ENCODE data around the gene MTOR.

Gene MTOR

GRCh38 chr1:11151114-11151513 is 111.2 kb downstream of the MTOR start:
- no peak for DNase-seq (ENCODE audit: low read depth)
- no peak for TF ChIP-seq CTCF (IDR thresholded peaks at IDR 0.05; ENCODE audit: insufficient read depth, low read depth, low read length, missing control alignments)
- no peak overlapping the region for H3K4me3 ChIP-seq (ENCODE audit: low read depth, low read length)

GRCh38 chr1:11150326-11150725 is 112.0 kb downstream of the MTOR start:
- TF ChIP-seq CTCF (IDR thresholded peaks at IDR 0.05; ENCODE audit: insufficient read depth, low read depth, low read length, missing control alignments), result no peak
- no peak overlapping the region for H3K4me3 ChIP-seq (ENCODE audit: low read depth, low read length)
- no peak for DNase-seq (ENCODE audit: low read depth)

- no peak overlapping the region for H3K4me3 ChIP-seq (ENCODE audit: low read depth, low read length)
- TF ChIP-seq CTCF (IDR thresholded peaks at IDR 0.05; ENCODE audit: insufficient read depth, low read depth, low read length, missing control alignments), result no peak
- DNase-seq (ENCODE audit: low read depth), result no peak
These were observed 115.1 kb downstream of the MTOR start for GRCh38 chr1:11147197-11147770.

- no peak overlapping the region for H3K4me3 ChIP-seq (ENCODE audit: low read depth, low read length)
- no peak for DNase-seq (ENCODE audit: low read depth)
- no peak for TF ChIP-seq CTCF (IDR thresholded peaks at IDR 0.05; ENCODE audit: insufficient read depth, low read depth, low read length, missing control alignments)
These were observed 116.6 kb downstream of the MTOR start for GRCh38 chr1:11145741-11146140.

- no peak overlapping the region for H3K4me3 ChIP-seq (ENCODE audit: low read depth, low read length)
- no peak for TF ChIP-seq CTCF (IDR thresholded peaks at IDR 0.05; ENCODE audit: insufficient read depth, low read depth, low read length, missing control alignments)
- no peak for DNase-seq (ENCODE audit: low read depth)
These were observed 117.6 kb downstream of the MTOR start for GRCh38 chr1:11144570-11145256.

GRCh38 chr1:11143907-11144306 is 118.4 kb downstream of the MTOR start:
- DNase-seq (ENCODE audit: low read depth), result no peak
- no peak for TF ChIP-seq CTCF (IDR thresholded peaks at IDR 0.05; ENCODE audit: insufficient read depth, low read depth, low read length, missing control alignments)
- no peak overlapping the region for H3K4me3 ChIP-seq (ENCODE audit: low read depth, low read length)

- no peak for TF ChIP-seq CTCF (IDR thresholded peaks at IDR 0.05; ENCODE audit: insufficient read depth, low read depth, low read length, missing control alignments)
- DNase-seq (ENCODE audit: low read depth), result no peak
- no peak overlapping the region for H3K4me3 ChIP-seq (ENCODE audit: low read depth, low read length)
These were observed 119.0 kb downstream of the MTOR start for GRCh38 chr1:11143401-11143800.
